DND-41 (cell line): Measurements from ENCODE around the gene CEP68.

Source experiments
- ATAC-seq: fragments of 200-7000 bp; cut with Tn5 transposase; 3 replicates; pipeline ENCODE4 v1.9.1; 2021; ENCODE audit warnings: low read depth; ENCODE audit not compliant: insufficient read depth
- DNase-seq: peaks from one replicate; pipeline ENCODE4 v3.0.0-alpha.2; 2020
- H2AFZ ChIP-seq: 2 replicates; pipeline ENCODE4 v1.6.0; 2012; ENCODE audit warnings: low read depth, low read length
- H3K27ac ChIP-seq: 2 replicates; pipeline ENCODE4 v1.5.1; 2012; ENCODE audit warnings: low read length, inconsistent platforms
- H3K27me3 ChIP-seq: fragments of 200-600 bp; sonication (generic); 2 replicates; pipeline ENCODE4 v1.6.0; 2012; ENCODE audit warnings: low read length, mild to moderate bottlenecking, inconsistent platforms; ENCODE audit not compliant: insufficient read depth, poor library complexity
- H3K36me3 ChIP-seq: 2 replicates; pipeline ENCODE4 v1.5.1; 2012; ENCODE audit warnings: low read length, inconsistent platforms; ENCODE audit not compliant: insufficient read depth
- H3K4me1 ChIP-seq: 2 replicates; pipeline ENCODE4 v1.5.1; 2012; ENCODE audit warnings: mild to moderate bottlenecking, low read length; ENCODE audit not compliant: insufficient read depth
- H3K4me2 ChIP-seq: 2 replicates; pipeline ENCODE4 v1.6.0; 2012; ENCODE audit warnings: mild to moderate bottlenecking, moderate library complexity, low read length, inconsistent platforms; ENCODE audit not compliant: insufficient read depth
- H3K4me3 ChIP-seq, 2 experiments: fragments of 200-600 bp in 1 of 2; shearing (Covaris generic) in 1 of 2; 2 replicates each; pipeline ENCODE4 v1.5.1; 2012 to 2016; ENCODE audit warnings: inconsistent platforms in 2 of 2, low read length in 2 of 2, mild to moderate bottlenecking in 2 of 2, low read depth in 1 of 2, moderate library complexity in 1 of 2
- H3K79me2 ChIP-seq: 2 replicates; pipeline ENCODE4 v1.6.0; 2012; ENCODE audit warnings: low read length, inconsistent platforms; ENCODE audit not compliant: insufficient read depth
- H3K9ac ChIP-seq: 2 replicates; pipeline ENCODE4 v1.6.0; 2012; ENCODE audit warnings: low read depth, mild to moderate bottlenecking, inconsistent platforms, low read length, moderate library complexity
- H3K9me3 ChIP-seq: 2 replicates; pipeline ENCODE4 v1.5.1; 2012; ENCODE audit warnings: low read length, moderate library complexity, mild to moderate bottlenecking, inconsistent platforms; ENCODE audit not compliant: insufficient read depth, severe bottlenecking
- H4K20me1 ChIP-seq: 2 replicates; pipeline ENCODE4 v1.6.0; 2012; ENCODE audit warnings: low read length; ENCODE audit not compliant: insufficient read depth
- EZH2 ChIP-seq: IDR thresholded peaks from 3 replicates; pipeline ENCODE4 v1.6.1; 2012; ENCODE audit warnings: borderline replicate concordance, low read depth, mild to moderate bottlenecking, moderate library complexity, low read length, inconsistent platforms; ENCODE audit not compliant: severe bottlenecking
- TF ChIP-seq, protein P1 (sequence below): IDR thresholded peaks from 2 replicates; pipeline ENCODE4 v1.5.1; 2012; ENCODE audit warnings: borderline replicate concordance, low read length, moderate library complexity, mild to moderate bottlenecking; ENCODE audit not compliant: poor library complexity, severe bottlenecking; ENCODE audit errors: extremely low read depth

Gene CEP68

DNA sequence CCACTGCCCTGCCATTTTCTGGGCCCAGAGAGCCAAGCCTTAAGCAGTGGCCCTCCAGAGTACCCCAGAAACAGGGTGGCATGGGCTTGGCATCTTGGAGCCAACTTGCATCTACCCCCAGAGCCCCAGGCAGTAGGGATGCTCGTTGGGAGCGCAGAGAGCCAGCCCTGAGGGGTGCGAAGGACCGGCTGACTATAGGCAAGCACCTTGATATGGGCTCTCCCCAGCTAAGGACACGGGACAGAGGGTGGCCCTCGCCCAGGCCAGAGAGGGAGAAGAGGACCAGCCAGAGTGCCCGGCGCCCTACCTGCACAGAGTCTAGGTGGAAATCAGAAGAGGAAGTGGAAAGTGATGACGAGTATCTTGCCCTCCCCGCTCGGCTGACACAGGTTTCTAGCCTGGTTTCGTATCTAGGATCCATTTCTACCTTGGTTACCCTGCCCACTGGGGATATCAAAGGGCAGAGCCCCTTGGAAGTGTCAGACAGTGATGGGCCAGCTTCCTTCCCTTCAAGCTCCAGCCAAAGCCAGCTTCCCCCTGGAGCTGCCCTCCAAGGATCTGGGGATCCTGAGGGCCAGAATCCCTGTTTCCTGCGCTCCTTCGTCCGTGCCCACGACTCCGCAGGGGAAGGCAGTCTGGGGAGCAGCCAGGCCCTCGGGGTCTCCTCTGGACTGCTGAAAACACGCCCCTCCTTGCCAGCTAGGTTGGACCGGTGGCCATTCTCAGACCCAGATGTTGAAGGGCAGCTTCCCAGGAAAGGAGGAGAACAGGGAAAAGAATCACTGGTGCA lies 16.2 kb downstream of the CEP68 start:
- H3K79me2 ChIP-seq: peaks cover 8% of the 10 kb centered on the region
- no peak overlapping the region for H2AFZ ChIP-seq
- no peak overlapping the region for H3K27ac ChIP-seq
- TF ChIP-seq EZH2: no peak
- TF ChIP-seq, protein P1, sequence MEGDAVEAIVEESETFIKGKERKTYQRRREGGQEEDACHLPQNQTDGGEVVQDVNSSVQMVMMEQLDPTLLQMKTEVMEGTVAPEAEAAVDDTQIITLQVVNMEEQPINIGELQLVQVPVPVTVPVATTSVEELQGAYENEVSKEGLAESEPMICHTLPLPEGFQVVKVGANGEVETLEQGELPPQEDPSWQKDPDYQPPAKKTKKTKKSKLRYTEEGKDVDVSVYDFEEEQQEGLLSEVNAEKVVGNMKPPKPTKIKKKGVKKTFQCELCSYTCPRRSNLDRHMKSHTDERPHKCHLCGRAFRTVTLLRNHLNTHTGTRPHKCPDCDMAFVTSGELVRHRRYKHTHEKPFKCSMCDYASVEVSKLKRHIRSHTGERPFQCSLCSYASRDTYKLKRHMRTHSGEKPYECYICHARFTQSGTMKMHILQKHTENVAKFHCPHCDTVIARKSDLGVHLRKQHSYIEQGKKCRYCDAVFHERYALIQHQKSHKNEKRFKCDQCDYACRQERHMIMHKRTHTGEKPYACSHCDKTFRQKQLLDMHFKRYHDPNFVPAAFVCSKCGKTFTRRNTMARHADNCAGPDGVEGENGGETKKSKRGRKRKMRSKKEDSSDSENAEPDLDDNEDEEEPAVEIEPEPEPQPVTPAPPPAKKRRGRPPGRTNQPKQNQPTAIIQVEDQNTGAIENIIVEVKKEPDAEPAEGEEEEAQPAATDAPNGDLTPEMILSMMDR: no peak
- H3K4me1 ChIP-seq: no peaks in the 10 kb centered on the region
- ATAC-seq (no peak), DNase-seq (no peak)
- no peak overlapping the region for H3K4me2 ChIP-seq
- H3K27me3 ChIP-seq: no peaks in the 10 kb centered on the region
- no peak overlapping the region for H3K9ac ChIP-seq
- H4K20me1 ChIP-seq: peaks cover 32% of the 10 kb centered on the region
- H3K9me3 ChIP-seq: no peaks in the 10 kb centered on the region
- no peak overlapping the region for H3K4me3 ChIP-seq
- H3K36me3 ChIP-seq: peaks cover 71% of the 10 kb centered on the region

DNA sequence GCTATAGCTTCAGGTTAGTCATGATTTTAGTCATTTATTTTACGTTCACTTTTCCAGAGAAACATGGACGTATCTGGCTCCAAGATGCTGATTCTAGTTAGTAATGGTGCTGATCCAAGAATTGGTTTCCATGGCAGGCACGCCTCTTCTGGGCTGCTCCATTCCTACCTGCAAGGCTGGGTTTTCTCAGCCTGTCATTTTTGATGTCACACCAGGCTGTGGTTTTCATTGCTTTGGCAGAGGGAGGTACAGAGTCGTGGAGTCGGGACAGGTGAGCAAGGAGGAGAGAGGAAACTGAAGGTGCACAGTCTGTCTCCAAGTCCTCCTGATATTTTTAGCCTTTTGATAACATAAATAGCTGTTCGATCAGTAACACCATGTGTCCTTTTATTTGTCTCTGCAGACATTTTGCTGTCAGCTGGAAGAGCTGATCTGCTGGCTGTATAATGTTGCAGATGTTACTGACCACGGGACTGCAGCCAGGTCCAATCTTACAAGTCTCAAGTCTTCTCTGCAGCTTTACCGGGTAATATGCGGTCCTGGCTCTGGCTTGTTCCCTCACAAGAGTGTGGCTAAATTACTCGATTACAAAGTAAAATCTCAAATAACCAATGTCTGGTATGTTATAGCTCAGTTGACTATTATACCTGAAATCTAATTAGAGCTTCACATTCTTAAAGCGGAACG lies 17.8 kb downstream of the CEP68 start:
- H3K79me2 ChIP-seq: no peaks in the 10 kb centered on the region
- peaks cover 88% of the 10 kb centered on the region for H3K36me3 ChIP-seq
- H3K4me1 ChIP-seq: no peaks in the 10 kb centered on the region
- no peaks in the 10 kb centered on the region for H3K9me3 ChIP-seq
- no peaks in the 10 kb centered on the region for H3K27me3 ChIP-seq
- DNase-seq (no peak), ATAC-seq (no peak)
- no peak overlapping the region for H2AFZ ChIP-seq
- peaks cover 21% of the 10 kb centered on the region for H4K20me1 ChIP-seq
- no peak for TF ChIP-seq EZH2
- TF ChIP-seq, protein P1: no peak
- H3K4me2 ChIP-seq: no peak overlapping the region
- no peak overlapping the region for H3K9ac ChIP-seq
- no peak overlapping the region for H3K4me3 ChIP-seq
- no peak overlapping the region for H3K27ac ChIP-seq

DNA sequence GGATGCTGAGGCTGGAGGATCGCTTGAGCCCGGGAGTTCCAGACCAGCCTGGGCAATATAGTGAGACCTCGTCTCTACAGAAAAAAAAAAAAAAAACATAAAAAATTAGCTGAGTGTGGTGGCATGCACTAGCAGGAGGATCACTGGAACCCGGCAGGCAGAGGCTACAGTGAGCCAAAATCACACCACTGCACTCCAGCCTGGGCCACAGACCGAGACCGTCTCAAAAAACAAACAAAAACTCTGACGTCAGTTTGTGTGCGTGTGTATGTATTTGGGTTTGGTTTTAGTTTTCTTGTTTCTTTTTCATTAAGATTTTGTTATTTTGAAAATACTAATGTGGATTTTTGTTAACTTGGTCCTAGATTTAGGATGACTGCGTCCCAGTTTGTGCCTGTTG lies 19.0 kb downstream of the CEP68 start:
- Histone ChIP-seq H3K36me3 (peaks cover 87% of the 10 kb centered on the region), H3K9me3 (no peaks in the 10 kb centered on the region), H3K4me3 (no peak overlapping the region), H3K9ac (no peak overlapping the region), H2AFZ (no peak overlapping the region), H3K27ac (no peak overlapping the region), H3K4me2 (no peak overlapping the region), H4K20me1 (peaks cover 14% of the 10 kb centered on the region), H3K79me2 (no peaks in the 10 kb centered on the region), H3K27me3 (no peaks in the 10 kb centered on the region), H3K4me1 (no peaks in the 10 kb centered on the region)
- DNase-seq (no peak), ATAC-seq (no peak)
- no peak for TF ChIP-seq EZH2
- TF ChIP-seq, protein P1: no peak
